SW 1271 (cell line): ENCODE data around the gene ARL4C.
A peak's percentile ranks its signal among the peaks of the same experiment; 100 is the strongest.

ENCODE experiments used
- DNase-seq, 2 experiments: peaks; one replicate each; lab custom pipeline; 2025; lab: John Stamatoyannopoulos, UW

ARL4C gene

DNA sequence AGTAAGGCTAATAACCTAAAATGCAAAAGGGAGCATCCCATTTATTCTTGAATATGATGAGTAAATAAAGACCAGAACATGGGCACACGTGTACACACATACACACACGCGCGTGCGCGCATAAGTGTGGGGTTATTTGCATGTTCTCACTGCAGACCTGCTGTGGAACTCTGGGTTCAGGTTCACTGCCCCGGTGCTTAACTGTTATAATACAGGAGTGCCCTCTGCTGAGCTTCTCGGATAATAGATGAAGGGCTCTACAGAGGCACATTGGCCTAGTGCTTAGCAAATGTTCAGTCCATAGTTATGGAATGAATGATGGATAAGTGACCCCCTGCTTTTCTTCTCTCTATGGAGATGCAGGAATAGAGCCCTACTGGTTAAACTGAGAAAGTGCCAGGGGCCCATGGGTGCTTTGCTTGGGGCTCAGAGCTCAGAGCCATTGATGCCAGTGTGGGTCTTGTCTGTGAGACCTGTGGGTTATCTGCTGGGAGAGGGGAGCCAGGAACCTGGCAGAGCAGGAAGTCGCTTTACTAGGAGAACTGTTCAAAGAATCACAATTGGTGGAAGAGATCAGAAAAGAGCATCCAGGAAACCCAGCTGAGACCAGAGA is 3.6 kb upstream of the ARL4C start:
- DNase-seq, result peak; percentile 12 to 48

DNA sequence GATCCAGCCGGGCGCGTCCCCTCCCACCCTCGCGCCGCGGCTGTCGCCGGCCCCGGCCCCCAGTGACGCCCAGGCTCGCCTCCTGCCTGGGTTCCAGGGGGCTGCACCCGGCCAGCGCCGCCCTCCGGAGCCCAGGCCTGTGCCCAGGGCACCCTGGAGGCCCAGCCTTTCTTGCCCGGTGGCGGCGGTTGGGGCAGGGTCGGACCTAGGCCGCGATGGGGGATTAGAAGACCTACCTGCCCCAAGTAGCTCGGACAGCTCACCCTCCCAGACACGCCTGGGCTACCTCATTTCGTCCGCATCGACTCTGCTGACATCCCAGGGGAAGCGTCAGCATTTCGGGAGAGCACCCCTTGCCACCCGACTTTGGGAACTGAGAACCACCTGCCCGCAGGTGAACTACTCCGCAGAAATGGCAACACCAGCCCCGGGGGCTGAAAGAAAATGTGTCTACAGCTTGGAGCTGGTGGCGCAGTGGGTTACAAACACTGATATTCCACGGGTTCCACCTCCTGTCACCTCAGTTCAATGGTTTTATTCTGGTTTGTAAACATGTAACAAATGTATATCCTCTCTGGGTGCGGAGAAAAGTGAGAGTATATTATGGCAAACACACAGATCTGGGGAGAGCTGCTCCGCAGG is 834 bp upstream of the ARL4C start:
- DNase-seq, result no peak

DNA sequence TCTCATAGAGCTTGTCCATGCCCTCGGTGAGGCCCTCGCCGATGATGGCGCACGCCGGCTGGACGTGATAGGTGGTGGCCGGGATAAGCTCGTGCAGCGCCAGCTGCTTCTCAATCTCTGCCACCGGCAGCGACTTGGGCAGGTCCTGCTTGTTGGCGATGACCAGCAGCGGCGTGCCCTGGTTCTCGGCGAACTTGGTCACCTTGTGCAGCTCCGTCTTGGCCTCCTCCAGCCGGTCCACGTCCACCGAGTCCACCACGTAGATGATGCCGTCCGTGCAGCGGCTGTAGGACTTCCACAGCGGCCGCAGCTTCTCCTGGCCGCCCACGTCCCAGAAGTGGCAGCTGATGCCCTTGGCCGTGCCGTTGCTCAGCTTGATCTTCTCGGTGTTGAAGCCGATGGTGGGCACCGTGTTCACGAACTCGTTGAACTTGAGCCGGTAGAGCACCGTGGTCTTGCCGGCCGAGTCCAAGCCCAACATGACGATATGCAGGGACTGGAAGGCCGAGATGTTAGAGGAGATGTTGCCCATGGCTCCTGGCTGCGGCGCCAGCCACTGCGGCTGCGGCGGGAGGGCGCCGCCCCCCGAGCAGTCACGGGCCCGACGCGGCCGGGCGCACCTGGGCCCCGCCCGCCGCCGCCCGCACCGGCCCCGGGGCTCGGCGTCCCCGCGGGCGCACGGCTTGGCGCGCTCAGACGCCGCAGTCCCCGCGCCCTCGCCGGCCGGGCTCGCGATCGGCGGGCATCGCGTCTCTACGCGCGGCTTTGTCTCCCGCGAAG is 636 bp downstream of the ARL4C start:
- DNase-seq, result peak in 1 of 2 experiments; percentile 36

DNA sequence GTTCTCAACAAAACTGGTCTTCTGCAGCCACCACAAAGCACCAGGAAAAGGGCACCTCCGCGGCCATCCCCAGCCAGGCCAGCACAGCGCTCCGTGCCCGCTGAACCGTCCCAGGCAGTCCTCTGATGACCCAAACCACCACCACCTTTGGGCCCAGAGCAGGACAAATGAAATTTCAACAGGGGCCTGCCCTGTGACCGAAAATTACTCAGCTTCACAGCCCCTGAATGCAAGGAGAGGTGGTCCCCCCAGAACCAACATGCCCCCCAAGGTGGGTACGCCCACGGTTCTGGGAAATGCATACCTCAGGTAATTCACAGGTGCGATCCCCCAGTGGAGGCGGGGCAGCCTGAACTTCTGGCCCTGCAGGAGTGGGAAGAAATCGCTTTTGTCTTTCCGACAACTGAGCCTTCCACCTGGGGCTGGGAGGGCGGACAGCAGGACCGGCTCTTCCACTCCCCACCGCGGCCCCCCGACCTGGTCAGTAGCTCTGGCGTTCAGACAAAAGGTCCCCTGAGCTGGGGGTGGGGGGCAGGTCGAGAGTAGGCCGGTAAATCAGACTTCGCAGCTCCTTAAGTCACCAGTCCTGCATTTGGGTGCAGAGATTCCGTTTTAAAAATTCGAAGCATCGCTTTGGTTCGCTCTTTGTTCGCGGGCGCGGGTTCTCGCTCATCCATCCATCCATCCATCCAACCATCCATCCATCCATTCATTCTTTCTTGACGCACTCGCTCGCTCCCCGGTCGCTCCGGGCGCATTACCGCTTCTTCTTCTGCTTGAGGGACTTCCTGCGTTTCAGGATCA is 1.4 kb downstream of the ARL4C start:
- no peak for DNase-seq

DNA sequence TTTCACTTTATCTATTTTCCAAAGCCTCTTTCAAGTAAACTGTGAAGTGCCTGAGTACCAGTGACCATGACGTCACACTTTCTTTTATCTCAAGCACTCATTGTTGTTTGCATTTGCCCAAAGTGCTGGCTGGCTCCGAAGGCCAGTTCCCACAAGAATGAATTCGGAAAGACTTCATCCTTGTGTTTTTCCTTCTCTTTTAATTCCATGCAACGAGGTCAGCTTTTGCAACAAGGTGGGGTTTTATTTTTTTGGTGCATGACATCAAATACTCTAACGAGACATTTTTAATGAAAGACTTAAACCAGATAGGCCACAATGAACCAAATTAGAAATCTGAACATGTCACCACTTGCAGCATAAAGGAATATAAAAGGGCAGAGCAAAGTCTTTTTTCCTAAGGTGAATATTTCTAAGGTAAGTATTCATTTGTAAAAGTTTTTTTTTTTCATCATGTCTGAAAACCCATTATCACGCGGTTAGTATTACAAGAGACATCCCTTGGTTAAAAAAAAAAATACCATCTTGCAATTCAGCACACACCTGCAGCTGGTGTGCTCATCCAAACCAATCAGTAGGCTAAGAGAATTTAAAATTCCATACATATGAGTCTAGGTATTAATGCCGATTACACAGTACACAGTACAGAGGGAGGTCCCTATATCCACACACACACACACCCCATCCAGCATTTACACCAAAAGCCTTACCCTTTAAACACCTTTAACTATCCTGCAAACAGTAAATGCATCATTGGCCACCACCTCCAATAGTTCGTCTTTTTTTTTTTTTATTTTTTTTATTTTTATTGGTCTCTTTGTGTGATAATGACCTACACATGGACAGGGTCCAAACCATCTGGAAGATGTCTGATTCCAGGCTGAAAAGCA is 2.3 kb downstream of the ARL4C start:
- DNase-seq, result peak in 1 of 2 experiments; percentile 8

DNA sequence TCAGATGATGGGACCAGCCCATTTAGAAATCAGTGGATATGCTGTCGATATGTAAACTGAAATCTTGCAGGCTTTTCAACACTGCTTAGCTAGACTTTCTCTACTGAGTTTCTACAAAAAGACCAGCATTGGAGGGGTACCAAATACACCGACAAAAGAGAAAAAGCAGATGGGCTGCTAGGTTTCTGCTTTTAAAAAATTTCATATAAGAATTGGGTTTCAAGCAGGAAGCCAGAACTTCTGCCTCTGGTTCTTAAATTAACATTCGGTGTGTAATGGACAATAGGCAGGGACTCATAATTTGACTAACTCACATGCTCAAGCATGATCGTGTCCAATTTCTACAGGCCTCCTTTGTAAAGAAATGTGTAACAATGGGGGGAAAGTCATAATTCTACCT is 3.1 kb downstream of the ARL4C start:
- DNase-seq, result no peak

DNA sequence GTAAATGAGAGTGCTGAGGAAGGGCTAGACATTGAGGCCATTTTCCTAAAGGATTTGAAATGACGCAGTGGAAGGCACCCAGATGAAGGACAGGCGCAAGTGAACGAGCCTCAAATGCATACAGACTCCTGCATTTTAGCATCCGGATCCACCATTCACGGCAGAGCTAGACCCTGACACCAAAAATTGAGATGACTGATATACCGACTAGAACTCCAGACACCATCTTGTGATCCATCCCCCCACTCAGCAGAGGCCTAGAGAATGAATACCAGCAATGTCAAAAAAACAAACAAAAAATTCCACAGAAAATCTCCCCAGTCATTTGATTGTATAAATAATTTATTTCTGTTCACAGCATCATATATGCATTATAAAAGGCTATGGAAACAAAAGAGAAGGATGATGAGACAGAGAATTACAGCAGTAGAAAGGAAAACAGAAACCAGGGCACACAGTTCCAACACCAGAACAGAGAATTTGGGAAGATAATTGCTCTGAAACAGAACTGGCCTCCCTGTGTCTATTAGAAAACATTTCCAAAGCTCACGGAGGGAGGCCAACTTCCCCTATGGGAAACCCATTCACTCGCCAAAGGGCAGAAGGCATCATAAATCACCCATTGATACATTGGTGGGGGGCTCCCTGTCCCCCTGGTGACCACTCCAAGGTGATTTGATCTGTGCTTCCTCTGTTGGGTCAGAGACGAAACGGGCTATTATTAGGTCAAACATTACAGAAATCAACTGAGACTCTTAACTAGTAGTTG is 4.0 kb downstream of the ARL4C start:
- no peak for DNase-seq

DNA sequence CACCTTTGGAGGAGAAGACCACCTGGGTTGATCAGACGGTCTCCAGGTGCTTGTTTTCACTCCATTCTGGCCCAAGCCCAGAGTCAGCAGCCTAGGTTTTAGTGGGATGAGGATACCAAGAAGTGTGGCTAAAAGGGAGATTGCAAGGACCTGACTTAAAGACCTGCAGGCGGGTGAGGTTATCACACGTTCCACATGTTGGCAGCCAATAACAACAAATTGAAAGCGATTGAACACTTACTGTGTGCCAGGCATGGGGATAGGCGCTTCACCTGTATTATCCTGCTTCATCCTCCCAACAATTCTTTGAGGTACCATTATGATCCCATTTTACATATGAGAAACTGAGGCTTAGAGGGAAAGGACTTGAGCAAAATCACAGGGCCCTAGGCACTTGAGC is 5.0 kb downstream of the ARL4C start:
- DNase-seq, result no peak

DNA sequence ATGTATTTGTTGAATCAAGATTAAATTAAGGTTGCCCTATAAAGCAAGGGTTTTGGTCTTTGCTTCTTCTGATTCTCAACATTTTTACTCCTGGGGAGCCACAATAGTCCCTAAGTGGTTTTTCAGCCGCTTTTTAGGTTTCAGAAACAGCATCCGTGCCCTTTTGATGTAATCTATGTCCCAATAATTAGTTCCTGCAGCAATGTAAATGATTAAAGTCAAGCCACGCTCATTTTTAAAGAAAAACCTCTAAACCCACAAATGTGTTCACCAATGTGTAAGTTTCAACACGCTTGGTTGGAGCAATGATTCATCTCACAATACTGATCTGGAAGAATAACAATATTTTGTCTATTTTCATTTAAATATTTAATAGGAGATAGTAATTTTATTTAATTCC is 5.6 kb downstream of the ARL4C start:
- no peak for DNase-seq

DNA sequence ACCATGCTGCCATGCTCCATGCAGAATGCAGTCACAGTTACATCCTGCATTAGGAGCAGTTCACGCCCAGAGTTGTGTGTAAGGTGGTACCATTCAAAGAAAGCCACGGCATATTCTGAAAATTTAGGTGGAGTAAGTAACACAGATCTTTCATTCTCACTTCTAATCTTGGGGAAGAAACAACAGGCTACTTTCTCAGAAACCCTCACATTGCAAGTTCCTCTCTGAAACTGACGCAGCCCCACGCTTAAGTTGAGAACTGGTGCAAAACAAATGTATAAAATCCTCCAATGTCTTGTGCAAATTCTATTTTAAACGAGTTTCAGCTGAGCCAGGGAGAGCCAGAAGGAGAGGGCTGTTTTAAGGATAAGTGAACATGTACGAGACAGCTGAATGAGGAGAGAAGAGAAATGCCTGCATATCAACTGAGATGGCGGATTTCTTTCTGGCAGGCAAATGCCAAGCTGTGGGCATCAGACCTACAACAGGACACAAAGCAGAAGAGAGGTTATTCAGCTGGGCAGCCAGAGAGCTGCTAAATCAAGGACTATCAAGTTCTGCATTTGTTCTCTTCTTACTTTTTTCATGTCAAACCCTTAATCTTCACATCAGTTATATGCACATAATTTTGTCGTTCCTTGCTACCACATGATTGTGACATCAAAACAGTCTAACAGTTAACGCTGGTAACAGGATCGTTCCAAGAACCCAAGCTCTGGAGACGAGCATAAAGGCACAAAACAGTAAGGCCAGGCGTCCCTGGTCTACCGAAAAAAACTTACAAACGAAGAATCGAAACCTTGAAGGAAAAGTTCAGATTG is 6.4 kb downstream of the ARL4C start:
- no peak for DNase-seq

DNA sequence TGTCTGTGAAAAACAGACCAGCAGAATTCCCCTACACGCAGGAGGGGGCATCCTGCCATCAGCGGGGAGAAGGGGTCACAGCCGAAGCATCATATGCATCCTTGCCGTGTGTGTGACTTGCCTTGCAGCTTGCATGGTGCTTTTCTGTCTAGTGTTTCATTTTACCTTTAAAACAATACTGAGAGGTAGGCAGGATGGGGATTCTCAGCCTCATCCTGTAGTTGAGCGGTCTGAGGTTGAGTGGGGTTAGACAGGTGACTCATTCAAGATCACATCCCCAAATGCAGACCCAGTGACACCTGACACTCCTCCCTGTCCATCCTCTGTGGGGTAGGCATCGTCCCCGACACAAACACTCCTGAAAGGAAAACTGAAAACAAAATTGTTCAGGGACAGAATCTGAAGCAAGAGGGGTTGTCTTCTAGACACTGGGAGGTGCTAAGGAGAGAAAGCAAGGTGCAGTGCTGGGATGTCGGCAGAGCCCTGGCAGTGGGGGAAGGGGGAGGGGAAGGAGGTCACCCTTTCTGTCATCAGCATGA is 7.9 kb downstream of the ARL4C start:
- no peak for DNase-seq

DNA sequence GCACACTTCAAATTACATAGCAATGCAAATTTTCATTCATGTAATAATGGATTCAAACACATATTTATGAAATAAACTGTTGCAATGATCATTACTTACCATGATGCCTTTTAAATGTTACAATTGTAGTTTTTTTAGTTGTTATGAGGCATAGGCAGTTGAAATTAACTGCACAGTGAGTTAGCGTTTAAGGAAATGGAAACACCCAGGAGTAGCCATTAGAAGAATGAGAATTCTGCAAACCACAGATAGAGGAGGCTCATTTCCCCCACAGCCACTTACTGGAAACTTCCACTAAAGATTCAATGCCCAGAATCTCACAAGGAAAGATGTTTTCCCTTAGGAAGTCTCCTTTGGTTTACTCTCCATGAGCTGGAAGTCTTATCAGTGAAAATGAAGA is 8.4 kb downstream of the ARL4C start:
- DNase-seq, result no peak

DNA sequence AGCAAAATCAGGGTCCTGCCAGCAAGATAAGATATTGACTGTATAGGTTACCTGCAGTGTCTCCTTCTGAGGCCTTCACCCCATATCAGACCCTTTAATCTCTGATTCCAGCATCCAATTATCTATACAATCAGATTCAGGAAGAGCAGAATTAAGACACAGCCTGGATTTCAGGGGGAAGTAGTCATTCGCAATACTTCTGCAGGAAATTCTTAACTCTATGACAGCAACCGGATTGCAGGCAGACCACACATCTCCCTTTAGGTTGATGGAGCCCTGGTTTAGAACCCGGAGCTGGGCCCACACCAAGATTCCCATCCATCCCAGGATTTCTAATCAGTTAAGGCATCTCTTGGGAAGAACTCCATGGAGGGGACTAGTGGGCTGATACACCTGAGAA is 9.5 kb downstream of the ARL4C start:
- no peak for DNase-seq

DNA sequence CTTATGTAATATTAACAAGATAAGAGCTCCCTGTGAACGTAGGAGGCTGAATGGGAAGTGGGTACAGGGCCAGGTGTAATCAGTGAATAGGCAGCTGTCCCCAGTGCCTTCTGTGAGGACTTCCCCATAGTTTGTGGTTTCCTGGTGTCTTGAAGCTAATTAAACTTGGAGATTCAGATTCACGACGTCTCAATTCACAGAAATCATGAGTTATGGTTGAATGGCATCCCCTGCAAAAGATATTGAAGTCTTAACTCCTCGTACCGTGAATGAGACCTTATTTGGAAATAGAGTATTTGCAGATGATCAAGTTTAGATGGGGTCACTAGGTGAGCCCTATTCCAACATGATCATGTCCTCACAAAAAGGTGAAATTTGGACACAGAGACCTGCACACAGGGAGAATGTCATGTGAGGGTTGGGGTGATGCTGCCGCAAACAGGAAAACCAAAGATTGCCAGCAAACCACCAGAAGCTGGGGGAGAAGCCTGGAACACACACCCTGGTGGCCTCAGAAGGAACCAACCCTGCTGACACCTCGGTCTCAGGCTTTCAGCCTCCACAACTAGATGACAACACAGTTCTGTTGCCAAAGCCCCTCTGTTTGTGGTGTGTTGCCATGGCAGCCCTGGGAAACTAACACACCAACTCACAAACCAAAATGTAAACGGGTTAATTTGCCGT is 13.2 kb downstream of the ARL4C start:
- no peak for DNase-seq

DNA sequence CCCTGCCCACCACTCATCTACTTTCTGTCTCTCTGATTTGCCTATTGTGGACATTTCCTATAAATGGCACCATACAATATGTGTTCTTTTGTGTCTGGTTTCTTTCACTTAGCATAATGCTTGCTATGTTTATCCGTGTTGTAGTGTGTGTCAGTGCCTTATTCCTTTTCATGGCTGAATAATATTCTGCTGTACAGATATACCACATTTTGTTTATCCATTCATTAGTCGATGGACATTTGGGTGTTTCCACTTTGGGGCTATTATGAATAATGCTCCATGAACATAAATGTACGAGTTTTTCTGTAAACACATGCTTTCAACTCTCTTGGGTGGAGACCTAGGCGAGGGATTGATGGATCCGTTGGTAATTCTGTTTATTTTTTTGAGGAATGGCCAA is 15.6 kb downstream of the ARL4C start:
- no peak for DNase-seq

DNA sequence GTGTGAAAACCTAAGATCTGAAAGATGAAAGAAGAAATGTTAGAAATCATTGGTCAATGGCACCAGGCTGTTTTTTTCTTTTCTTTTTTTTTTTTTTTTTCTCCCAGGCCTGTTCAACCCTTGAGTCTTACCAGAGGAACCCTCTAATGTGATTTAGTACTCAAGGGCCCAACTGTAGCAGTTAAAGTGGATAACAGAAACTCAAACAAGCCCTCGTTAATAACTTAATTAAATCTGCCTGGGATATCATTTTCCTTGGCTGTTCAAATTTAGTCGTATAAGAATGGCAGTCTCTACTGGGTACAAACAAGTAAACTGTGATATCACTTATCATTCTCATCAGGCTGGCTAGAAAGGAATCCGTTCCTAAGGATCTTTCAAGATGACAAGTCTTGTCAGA is 16.5 kb downstream of the ARL4C start:
- no peak for DNase-seq

DNA sequence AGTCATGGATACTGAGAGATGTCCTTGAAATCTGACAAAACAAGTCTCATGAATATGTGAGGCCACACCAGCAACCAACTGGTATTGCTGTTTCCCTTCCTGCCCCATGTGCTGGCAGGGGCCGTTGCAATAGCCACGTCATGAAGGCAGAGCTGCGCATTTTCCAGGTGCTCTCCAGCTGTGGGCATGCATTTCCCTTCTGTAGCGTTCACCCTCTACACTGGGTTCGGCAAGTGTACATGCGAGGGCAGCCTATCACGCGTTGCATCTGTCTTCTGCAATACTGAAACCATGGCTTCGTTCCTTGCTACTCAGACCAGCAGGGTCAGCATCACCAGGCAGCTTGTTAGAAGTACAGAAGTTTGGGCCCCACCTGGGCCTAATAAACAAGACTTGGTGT is 17.4 kb downstream of the ARL4C start:
- no peak for DNase-seq

DNA sequence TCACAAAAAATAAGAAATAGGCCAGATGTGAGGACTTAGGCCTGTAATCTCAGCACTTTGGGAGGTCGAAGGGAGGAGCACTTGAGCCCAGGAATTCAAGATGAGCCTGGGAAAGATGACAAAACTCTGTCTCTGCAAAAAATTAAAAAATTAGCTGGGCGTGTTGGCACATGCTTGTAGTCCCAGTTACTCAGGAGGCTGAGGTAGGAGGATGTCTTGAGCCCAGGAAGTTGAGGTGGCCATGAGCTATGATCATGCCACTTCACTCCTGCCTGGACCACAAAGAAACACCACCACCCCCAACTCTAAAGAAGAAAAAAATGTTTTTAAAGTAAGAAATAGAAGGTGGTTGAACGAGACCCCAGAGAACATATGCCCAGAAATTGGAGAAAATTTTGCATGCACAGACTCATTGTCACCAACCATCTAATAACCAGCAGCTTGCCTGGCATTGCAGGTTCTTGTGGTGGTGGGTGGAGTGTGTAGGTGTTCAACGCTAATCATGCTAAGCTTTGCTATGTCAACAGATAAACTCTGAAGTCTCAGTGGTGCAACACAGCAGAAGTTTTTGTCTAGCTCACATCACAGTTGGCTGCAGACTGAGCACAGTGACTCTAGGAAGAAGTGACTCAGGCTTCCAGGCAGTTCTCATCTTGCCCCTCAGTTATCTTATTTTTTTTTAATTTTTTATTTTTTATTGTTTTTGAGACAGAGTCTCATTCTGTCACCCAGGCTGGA is 18.6 kb downstream of the ARL4C start:
- DNase-seq, result no peak
